Measurements from ENCODE around the gene FAAH2.

GRCh38 chrX:57353472-57354132 lies 67.1 kb downstream of the FAAH2 start:
- no peak for TF ChIP-seq POLR2A (IDR thresholded peaks at IDR 0.05)
- TF ChIP-seq, protein P1, sequence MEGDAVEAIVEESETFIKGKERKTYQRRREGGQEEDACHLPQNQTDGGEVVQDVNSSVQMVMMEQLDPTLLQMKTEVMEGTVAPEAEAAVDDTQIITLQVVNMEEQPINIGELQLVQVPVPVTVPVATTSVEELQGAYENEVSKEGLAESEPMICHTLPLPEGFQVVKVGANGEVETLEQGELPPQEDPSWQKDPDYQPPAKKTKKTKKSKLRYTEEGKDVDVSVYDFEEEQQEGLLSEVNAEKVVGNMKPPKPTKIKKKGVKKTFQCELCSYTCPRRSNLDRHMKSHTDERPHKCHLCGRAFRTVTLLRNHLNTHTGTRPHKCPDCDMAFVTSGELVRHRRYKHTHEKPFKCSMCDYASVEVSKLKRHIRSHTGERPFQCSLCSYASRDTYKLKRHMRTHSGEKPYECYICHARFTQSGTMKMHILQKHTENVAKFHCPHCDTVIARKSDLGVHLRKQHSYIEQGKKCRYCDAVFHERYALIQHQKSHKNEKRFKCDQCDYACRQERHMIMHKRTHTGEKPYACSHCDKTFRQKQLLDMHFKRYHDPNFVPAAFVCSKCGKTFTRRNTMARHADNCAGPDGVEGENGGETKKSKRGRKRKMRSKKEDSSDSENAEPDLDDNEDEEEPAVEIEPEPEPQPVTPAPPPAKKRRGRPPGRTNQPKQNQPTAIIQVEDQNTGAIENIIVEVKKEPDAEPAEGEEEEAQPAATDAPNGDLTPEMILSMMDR (IDR thresholded peaks at IDR 0.05), result no peak

Data from testis (tissue), 2 donors.